Neural crest cell (in vitro differentiated cells): Measurements from ENCODE around the gene SND1. TPM values are rescaled to one million over a fixed set of nuclear protein-coding genes. Genes with fewer than 3 reads are reported as not detected.

Experiments
- DNase-seq: peaks from one replicate; pipeline ENCODE4 v3.0.0; 2021; ENCODE audit warnings: low read depth, mixed read lengths, low spot score
- H3K27ac Mint-ChIP-seq: one replicate; pipeline ENCODE4 v1.8.0; 2021; ENCODE audit warnings: mild to moderate bottlenecking, mixed read lengths; ENCODE audit not compliant: unreplicated experiment
- H3K27me3 Mint-ChIP-seq: 2 replicates; pipeline ENCODE4 v1.8.0; 2021; ENCODE audit warnings: low read depth, mild to moderate bottlenecking, mixed read lengths
- H3K36me3 Mint-ChIP-seq: 2 replicates; pipeline ENCODE4 v1.8.0; 2021; ENCODE audit warnings: low read depth, mild to moderate bottlenecking, mixed read lengths
- H3K4me1 Mint-ChIP-seq: 2 replicates; pipeline ENCODE4 v1.8.0; 2021; ENCODE audit warnings: mixed read lengths
- H3K4me3 Mint-ChIP-seq: one replicate; pipeline ENCODE4 v1.8.0; 2021; ENCODE audit warnings: mild to moderate bottlenecking, mixed read lengths
- H3K9me3 Mint-ChIP-seq: 2 replicates; pipeline ENCODE4 v1.8.0; 2021; ENCODE audit warnings: mixed read lengths
- total RNA-seq: library from RNA; stranded (reverse); gene quantifications from 2 replicates; pipeline ENCODE4 v1.2.1, GENCODE V29; 2021
- TF ChIP-seq, protein P1 (sequence below): fragments of 200-600 bp; sonication (generic); conservative IDR thresholded peaks from 2 replicates; pipeline ENCODE4 v1.5.0; 2021; ENCODE audit warnings: antibody characterized with exemption, mild to moderate bottlenecking

The SND1 gene
- total RNA-seq, 1 donor from 2014 or later = 184 TPM

DNA sequence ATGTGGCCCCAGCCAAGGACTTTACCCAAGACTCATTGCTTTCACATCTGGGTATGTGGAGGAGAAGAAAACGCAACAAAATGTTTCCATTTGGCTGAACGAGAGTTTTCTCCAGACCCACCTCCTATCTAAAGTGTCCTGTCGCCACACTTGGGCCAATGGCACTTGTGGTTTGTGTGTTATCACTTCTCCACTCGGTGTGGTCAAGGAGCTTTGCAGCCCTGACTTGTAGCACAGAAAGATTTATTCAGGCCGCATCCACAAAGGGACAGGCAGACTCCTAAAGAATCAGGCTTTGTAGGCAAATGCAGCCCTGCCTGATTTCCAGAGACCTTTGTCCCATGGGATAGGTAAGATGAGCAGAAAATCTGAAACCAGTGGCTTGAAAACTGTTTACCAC, 392.1 kb downstream of the SND1 start:
- no peaks in the 10 kb centered on the region for H3K27me3 Mint-ChIP-seq
- no peaks in the 10 kb centered on the region for H3K36me3 Mint-ChIP-seq
- H3K4me3 Mint-ChIP-seq = no peak overlapping the region
- peaks cover 21% of the 10 kb centered on the region for H3K4me1 Mint-ChIP-seq
- no peak for DNase-seq
- no peaks in the 10 kb centered on the region for H3K9me3 Mint-ChIP-seq
- TF ChIP-seq, protein P1, sequence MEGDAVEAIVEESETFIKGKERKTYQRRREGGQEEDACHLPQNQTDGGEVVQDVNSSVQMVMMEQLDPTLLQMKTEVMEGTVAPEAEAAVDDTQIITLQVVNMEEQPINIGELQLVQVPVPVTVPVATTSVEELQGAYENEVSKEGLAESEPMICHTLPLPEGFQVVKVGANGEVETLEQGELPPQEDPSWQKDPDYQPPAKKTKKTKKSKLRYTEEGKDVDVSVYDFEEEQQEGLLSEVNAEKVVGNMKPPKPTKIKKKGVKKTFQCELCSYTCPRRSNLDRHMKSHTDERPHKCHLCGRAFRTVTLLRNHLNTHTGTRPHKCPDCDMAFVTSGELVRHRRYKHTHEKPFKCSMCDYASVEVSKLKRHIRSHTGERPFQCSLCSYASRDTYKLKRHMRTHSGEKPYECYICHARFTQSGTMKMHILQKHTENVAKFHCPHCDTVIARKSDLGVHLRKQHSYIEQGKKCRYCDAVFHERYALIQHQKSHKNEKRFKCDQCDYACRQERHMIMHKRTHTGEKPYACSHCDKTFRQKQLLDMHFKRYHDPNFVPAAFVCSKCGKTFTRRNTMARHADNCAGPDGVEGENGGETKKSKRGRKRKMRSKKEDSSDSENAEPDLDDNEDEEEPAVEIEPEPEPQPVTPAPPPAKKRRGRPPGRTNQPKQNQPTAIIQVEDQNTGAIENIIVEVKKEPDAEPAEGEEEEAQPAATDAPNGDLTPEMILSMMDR = no peak
- H3K27ac Mint-ChIP-seq = no peak overlapping the region

DNA sequence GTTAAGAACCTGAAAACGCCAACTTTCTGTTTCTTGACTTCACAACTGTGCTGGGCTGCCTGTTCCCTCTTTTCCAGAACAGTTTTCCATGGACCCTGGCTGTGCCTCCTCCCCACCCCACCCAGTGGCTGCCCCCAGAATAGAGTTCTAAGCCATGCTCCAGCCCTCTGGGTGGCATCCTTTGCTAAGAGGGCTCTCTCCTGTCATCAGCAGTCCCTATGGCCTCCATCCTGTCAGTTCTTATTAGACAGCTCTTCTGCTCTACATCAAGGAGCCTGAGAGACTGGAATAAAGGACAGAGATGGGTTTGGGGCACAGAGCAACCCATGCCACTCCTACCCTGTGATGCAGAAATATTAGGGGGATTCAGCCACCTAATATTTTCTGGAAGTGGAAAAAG, 393.2 kb downstream of the SND1 start:
- no peak for DNase-seq
- TF ChIP-seq, protein P1 = no peak
- no peaks in the 10 kb centered on the region for H3K27me3 Mint-ChIP-seq
- H3K9me3 Mint-ChIP-seq = no peaks in the 10 kb centered on the region
- no peaks in the 10 kb centered on the region for H3K36me3 Mint-ChIP-seq
- no peak overlapping the region for H3K4me3 Mint-ChIP-seq
- H3K4me1 Mint-ChIP-seq = peaks cover 21% of the 10 kb centered on the region
- no peak overlapping the region for H3K27ac Mint-ChIP-seq

DNA sequence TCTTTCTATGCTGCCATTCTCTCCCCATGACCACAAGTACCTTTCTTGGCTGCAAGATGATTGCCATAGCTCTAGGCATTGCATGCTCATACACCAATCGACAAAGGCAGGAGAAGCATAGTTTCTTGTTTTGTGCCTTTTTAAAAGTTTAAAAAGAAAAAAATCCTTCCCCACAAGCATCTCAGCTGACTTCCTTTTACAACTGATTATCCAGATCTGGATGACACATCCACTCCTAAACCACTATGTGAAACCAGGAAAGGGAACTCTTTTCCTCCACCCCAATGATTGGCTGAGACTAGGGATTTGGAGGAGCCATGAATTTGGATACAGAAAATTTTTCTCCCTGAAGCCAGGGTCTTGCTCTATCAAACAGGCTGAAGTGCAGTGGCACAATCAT, 393.8 kb downstream of the SND1 start:
- peaks cover 18% of the 10 kb centered on the region for H3K4me1 Mint-ChIP-seq
- H3K27ac Mint-ChIP-seq = no peak overlapping the region
- H3K36me3 Mint-ChIP-seq = no peaks in the 10 kb centered on the region
- no peaks in the 10 kb centered on the region for H3K9me3 Mint-ChIP-seq
- DNase-seq = no peak
- TF ChIP-seq, protein P1 = no peak
- H3K27me3 Mint-ChIP-seq = no peaks in the 10 kb centered on the region
- no peak overlapping the region for H3K4me3 Mint-ChIP-seq

DNA sequence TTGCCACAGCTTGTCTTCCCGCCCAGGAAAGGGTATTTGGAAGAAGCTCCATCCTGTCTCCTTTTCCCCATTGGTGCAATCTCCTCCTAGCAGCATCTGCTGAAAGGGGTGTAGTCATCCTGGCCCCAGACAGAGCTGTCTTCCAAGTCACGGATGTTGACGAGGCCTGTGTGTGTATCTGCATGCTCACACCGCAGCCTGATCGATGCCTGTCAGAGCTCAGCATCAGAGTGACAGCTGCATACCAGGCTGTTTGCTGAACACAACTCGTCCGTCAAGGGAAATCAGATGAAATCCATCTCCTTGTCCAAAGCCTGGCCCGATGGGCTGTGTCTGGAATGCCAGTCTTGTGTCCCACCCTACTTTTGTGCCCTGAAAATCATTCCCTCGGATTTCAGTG, 400.4 kb downstream of the SND1 start:
- no peak overlapping the region for H3K27ac Mint-ChIP-seq
- peaks cover 10% of the 10 kb centered on the region for H3K4me1 Mint-ChIP-seq
- no peaks in the 10 kb centered on the region for H3K27me3 Mint-ChIP-seq
- H3K4me3 Mint-ChIP-seq = no peak overlapping the region
- no peaks in the 10 kb centered on the region for H3K36me3 Mint-ChIP-seq
- TF ChIP-seq, protein P1 = no peak
- no peaks in the 10 kb centered on the region for H3K9me3 Mint-ChIP-seq
- DNase-seq = no peak

DNA sequence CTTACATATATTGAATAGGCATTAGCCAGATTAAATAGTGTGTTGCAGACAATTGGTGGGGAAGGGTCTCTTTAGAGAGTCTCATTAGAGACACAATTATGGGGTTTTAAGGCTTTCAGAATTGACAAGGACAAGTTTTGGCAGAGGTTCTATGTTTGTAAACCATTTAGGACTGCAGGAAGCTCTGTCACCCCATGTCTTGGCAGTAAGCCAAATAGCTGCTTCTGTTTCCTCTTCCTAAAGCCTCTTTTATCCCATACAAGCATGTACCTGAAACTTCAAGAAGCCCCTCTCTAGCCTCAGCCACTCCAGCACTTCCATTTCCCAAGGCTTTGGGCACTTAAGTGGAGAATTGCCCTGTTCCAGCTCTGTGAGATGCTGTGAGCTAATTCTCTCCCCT, 401.0 kb downstream of the SND1 start:
- H3K27me3 Mint-ChIP-seq = no peaks in the 10 kb centered on the region
- no peaks in the 10 kb centered on the region for H3K36me3 Mint-ChIP-seq
- no peak overlapping the region for H3K27ac Mint-ChIP-seq
- H3K9me3 Mint-ChIP-seq = no peaks in the 10 kb centered on the region
- H3K4me3 Mint-ChIP-seq = no peak overlapping the region
- TF ChIP-seq, protein P1 = no peak
- peaks cover 10% of the 10 kb centered on the region for H3K4me1 Mint-ChIP-seq
- DNase-seq = no peak

DNA sequence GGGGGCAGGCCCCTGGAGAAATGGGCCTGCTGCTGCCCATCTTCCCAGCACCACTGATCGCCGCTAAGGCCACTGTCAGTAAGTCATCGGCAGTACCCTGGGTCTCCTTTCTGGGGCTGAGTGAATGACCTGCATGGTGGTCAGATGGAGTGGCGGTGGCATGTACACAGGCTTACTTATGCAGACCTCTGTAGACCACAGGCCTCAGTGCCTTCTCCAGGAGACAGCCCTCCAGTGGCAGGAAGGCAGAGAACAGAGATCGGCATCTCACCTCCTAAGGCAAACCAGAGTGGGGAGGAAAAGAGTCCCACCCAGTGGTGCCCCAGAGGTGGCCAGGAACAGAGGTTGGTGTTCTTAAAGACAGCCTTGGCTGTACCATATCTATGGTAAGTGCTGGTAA, 402.0 kb downstream of the SND1 start:
- Mint-ChIP-seq H3K27ac (no peak overlapping the region), H3K4me1 (peaks cover 12% of the 10 kb centered on the region), H3K4me3 (no peak overlapping the region), H3K9me3 (no peaks in the 10 kb centered on the region), H3K36me3 (no peaks in the 10 kb centered on the region), H3K27me3 (no peaks in the 10 kb centered on the region)
- DNase-seq = no peak
- TF ChIP-seq, protein P1 = no peak
